ENCODE measurements around the gene MAST2. TPM values are rescaled to one million over a fixed set of nuclear protein-coding genes. Genes with fewer than 3 reads are reported as not detected.
"Not testable (repeated sequence)": the region's sequence is repeated elsewhere in the genome, so short reads cannot be mapped to it uniquely, and the experiment has no call there.

Gene MAST2
- total RNA-seq, 3 donors from 2014 or later: 28.0 to 34.4 (median 31.6) TPM

DNA sequence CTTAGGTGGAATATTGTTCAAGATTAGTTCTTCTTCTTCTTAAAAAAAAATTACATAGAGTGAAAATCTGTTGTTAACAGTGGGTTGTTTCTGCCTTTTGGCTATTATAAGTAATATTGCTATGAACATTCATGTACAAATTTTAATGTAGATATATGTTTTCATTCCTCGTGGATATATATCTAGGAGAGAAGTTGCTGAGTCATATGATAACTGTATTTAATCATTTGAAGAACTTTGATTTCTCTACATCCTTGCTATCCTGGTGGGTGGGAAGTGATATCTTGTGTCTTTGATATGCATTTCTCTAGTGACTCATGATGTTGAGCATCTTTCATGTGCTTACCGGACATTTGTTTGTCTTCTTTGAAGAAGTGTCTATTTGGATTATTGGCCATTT lies 29.9 kb downstream of the MAST2 start:
- Histone ChIP-seq H3K36me3 (no peaks in the 10 kb centered on the region), H3K27ac (no peak overlapping the region), H3K9me3 (no peaks in the 10 kb centered on the region), H3K4me1 (no peaks in the 10 kb centered on the region), H3K27me3 (no peaks in the 10 kb centered on the region), H3K4me3 (no peak overlapping the region)
- intact Hi-C loops (cut with DNase I; ENCODE audit: low total_unique reads): no loop called here
- no peak for TF ChIP-seq POLR2A (IDR thresholded peaks at IDR 0.05)
- no peak for TF ChIP-seq POLR2AphosphoS5 (IDR thresholded peaks at IDR 0.05)
- TF ChIP-seq, protein P1, sequence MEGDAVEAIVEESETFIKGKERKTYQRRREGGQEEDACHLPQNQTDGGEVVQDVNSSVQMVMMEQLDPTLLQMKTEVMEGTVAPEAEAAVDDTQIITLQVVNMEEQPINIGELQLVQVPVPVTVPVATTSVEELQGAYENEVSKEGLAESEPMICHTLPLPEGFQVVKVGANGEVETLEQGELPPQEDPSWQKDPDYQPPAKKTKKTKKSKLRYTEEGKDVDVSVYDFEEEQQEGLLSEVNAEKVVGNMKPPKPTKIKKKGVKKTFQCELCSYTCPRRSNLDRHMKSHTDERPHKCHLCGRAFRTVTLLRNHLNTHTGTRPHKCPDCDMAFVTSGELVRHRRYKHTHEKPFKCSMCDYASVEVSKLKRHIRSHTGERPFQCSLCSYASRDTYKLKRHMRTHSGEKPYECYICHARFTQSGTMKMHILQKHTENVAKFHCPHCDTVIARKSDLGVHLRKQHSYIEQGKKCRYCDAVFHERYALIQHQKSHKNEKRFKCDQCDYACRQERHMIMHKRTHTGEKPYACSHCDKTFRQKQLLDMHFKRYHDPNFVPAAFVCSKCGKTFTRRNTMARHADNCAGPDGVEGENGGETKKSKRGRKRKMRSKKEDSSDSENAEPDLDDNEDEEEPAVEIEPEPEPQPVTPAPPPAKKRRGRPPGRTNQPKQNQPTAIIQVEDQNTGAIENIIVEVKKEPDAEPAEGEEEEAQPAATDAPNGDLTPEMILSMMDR (IDR thresholded peaks at IDR 0.05): no peak
- no peak for DNase-seq (ENCODE audit: low spot score in 2 of 2)

- Histone ChIP-seq H3K4me1 (no peaks in the 10 kb centered on the region), H3K4me3 (no peak overlapping the region), H3K27ac (no peak overlapping the region), H3K27me3 (no peaks in the 10 kb centered on the region), H3K36me3 (no peaks in the 10 kb centered on the region), H3K9me3 (no peaks in the 10 kb centered on the region)
- intact Hi-C loops (cut with DNase I; ENCODE audit: low total_unique reads): no loop called here
- no peak for DNase-seq (ENCODE audit: low spot score in 2 of 2)
- TF ChIP-seq, protein P1 (IDR thresholded peaks at IDR 0.05): no peak
- TF ChIP-seq POLR2A (IDR thresholded peaks at IDR 0.05) (no peak), POLR2AphosphoS5 (IDR thresholded peaks at IDR 0.05) (no peak)
Measured at GRCh38 chr1:45834689-45835088, 31.3 kb downstream of the MAST2 start.

- DNase-seq (ENCODE audit: low spot score in 2 of 2): no peak
- no peak overlapping the region for H3K27ac ChIP-seq
- TF ChIP-seq, protein P1 (IDR thresholded peaks at IDR 0.05): no peak
- TF ChIP-seq POLR2A (IDR thresholded peaks at IDR 0.05) (no peak), POLR2AphosphoS5 (IDR thresholded peaks at IDR 0.05) (no peak)
- no peak overlapping the region for H3K4me3 ChIP-seq
- H3K9me3 ChIP-seq: no peaks in the 10 kb centered on the region
- no peaks in the 10 kb centered on the region for H3K27me3 ChIP-seq
- no peaks in the 10 kb centered on the region for H3K4me1 ChIP-seq
- intact Hi-C loops (cut with DNase I; ENCODE audit: low total_unique reads): no loop called here
- no peaks in the 10 kb centered on the region for H3K36me3 ChIP-seq
Measured at GRCh38 chr1:45836451-45836850, 33.0 kb downstream of the MAST2 start.

- H3K9me3 ChIP-seq; H3K27ac ChIP-seq; H3K27me3 ChIP-seq; intact Hi-C loops (cut with DNase I; ENCODE audit: low total_unique reads); H3K4me3 ChIP-seq; DNase-seq (ENCODE audit: low spot score in 2 of 2); H3K36me3 ChIP-seq; H3K4me1 ChIP-seq: not testable (repeated sequence)
Measured at GRCh38 chr1:45836861-45837260, 33.4 kb downstream of the MAST2 start.

DNA sequence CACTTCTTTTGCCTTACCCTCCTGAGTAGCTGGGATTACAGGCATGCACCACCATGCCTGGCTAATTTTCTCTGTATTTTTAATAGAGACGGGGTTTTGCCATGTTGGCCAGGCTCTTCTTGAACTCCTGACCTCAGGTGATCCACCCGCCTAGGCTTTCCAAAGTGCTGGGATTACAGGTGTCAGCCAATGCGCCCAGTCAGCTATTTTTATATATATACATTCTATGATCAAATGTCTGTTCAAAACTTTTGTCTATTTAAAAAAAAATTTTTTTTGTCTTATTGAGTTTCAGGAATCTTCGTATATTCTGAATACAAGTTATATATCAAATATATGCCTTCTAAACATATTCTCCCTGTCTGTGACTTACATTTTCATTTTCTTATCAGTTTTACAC lies 34.9 kb downstream of the MAST2 start:
- H3K27ac ChIP-seq; DNase-seq (ENCODE audit: low spot score in 2 of 2); H3K9me3 ChIP-seq; H3K4me3 ChIP-seq; intact Hi-C loops (cut with DNase I; ENCODE audit: low total_unique reads); H3K4me1 ChIP-seq; H3K27me3 ChIP-seq; H3K36me3 ChIP-seq: not testable (repeated sequence)

DNA sequence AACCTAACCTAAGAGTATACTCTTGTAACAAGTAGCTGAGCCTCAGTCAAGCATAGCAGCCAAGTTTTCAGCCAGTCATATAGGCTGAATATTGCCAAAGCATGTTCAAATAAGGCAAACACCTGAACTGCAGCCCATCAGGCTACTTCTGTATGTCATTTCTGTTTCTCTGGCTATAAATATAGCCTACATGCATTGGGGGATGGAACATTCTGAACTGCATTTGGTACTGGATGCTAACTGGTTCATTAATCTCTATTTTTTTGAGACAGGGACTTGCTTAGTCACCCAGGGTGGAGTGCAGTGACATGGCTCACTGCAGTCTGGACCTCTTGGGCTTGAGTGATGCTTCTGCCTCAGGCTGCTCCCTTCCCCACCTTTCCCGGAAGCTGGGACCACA lies 37.3 kb downstream of the MAST2 start:
- Histone ChIP-seq H3K36me3 (no peaks in the 10 kb centered on the region), H3K4me1 (no peaks in the 10 kb centered on the region), H3K27ac (no peak overlapping the region), H3K4me3 (no peak overlapping the region), H3K27me3 (no peaks in the 10 kb centered on the region), H3K9me3 (no peaks in the 10 kb centered on the region)
- DNase-seq (ENCODE audit: low spot score in 2 of 2): no peak
- TF ChIP-seq, protein P1 (IDR thresholded peaks at IDR 0.05): no peak
- TF ChIP-seq POLR2AphosphoS5 (IDR thresholded peaks at IDR 0.05): no peak
- TF ChIP-seq POLR2A (IDR thresholded peaks at IDR 0.05): no peak
- intact Hi-C loops (cut with DNase I; ENCODE audit: low total_unique reads): no loop called here

All from breast epithelium (tissue), 4 donors.